ENCODE data around the gene RBFOX2. TPM values are rescaled to one million over a fixed set of nuclear protein-coding genes. Genes with fewer than 3 reads are reported as not detected.
"Not testable (repeated sequence)": the region's sequence is repeated elsewhere in the genome, so short reads cannot be mapped to it uniquely, and the experiment has no call there.

Gene RBFOX2
- total and polyA plus RNA-seq, 2 of the 13 experiments (the other 11 are each of a cell fraction or from before 2014, with no cell fraction given), result 37.3 to 40.4 TPM

GRCh38 chr22:36022162-36022561 is 6.5 kb downstream of the RBFOX2 start (continued):
- no peak for TF ChIP-seq ZBTB7B (CRISPR knock-in tag; IDR thresholded peaks at IDR 0.05)
- no peak for TF ChIP-seq ZNF33A (CRISPR knock-in tag; IDR thresholded peaks at IDR 0.05; ENCODE audit: borderline replicate concordance)
- no peak for TF ChIP-seq ZNF646 (CRISPR knock-in tag; IDR thresholded peaks at IDR 0.05)
- no peak for TF ChIP-seq ARNT (IDR thresholded peaks at IDR 0.05)

GRCh38 chr22:36021606-36022153 is 6.9 kb downstream of the RBFOX2 start:
- DNase-seq (ENCODE audit: low spot score), result no peak
- Histone ChIP-seq H3K9ac (ENCODE audit: insufficient read depth, low read depth, low read length) (no peak overlapping the region), H3K79me2 (ENCODE audit: insufficient read depth, low read length) (peaks cover 61% of the 10 kb centered on the region), H3K36me3 (replicated peaks in 1 of 2; ENCODE audit: control insufficient read depth in 1 of 2, insufficient read depth in 2 of 2, low read length in 2 of 2) (peaks cover 0 to 2% of the 10 kb centered on the region in 2 experiments; a peak in 2 of 5 replicates), H3K9me3 (ENCODE audit: low read length) (no peaks in the 10 kb centered on the region), H3K27ac (ENCODE audit: extremely low read length, insufficient read depth, low read length) (no peak overlapping the region), H2AFZ (ENCODE audit: low read length) (no peak overlapping the region), H3K4me2 (ENCODE audit: low read depth, low read length) (no peak overlapping the region), H4K20me1 (ENCODE audit: insufficient read depth, low read length) (no peaks in the 10 kb centered on the region), H3K27me3 (ENCODE audit: control insufficient read depth in 1 of 2, insufficient read depth in 2 of 2, low read length in 2 of 2) (no peaks in the 10 kb centered on the region), H3K4me1 (ENCODE audit: insufficient read depth, low read length) (peaks cover 25% of the 10 kb centered on the region), H3K4me3 (replicated peaks in 1 of 3; ENCODE audit: insufficient read depth in 1 of 3, low read depth in 2 of 3, low read length in 3 of 3) (no peak overlapping the region)
- no peak for FAIRE-seq
- ChIA-PET CTCF (ENCODE audit: low intra/inter-chr PET ratio, low total read pairs) (no interaction called here), POLR2A (no interaction called here)
- TF ChIP-seq TMF1 (CRISPR knock-in tag; IDR thresholded peaks at IDR 0.05; ENCODE audit: low read depth) (no peak), ZNF317 (CRISPR knock-in tag; IDR thresholded peaks at IDR 0.05) (no peak), ONECUT2 (CRISPR knock-in tag; IDR thresholded peaks at IDR 0.05) (no peak)
- no TSS peak for BruUV-seq (replicated peaks)
- ATAC-seq, result no peak
- 100% methylated on average over 2 of the region's 2 CpGs for WGBS (ENCODE audit: low lambda C conversion rate)
- intact Hi-C loops (cut with micrococcal nuclease; ENCODE audit: unreplicated experiment) (no loop called here), in situ Hi-C loops (cut with HindIII; ENCODE audit: extremely low pct_ligation_motif_present, low pct_unique_long_range_greater_than_20kb) (no loop called here)

- H3K79me2 ChIP-seq (ENCODE audit: insufficient read depth, low read length), result peaks cover 61% of the 10 kb centered on the region
- H3K27me3 ChIP-seq (ENCODE audit: control insufficient read depth in 1 of 2, insufficient read depth in 2 of 2, low read length in 2 of 2); in situ Hi-C loops (cut with HindIII; ENCODE audit: extremely low pct_ligation_motif_present, low pct_unique_long_range_greater_than_20kb); FAIRE-seq; ATAC-seq; H3K4me2 ChIP-seq (ENCODE audit: low read depth, low read length); BruUV-seq (replicated peaks); H2AFZ ChIP-seq (ENCODE audit: low read length); H3K9me3 ChIP-seq (ENCODE audit: low read length); H3K36me3 ChIP-seq (replicated peaks in 1 of 2; ENCODE audit: control insufficient read depth in 1 of 2, insufficient read depth in 2 of 2, low read length in 2 of 2); H3K9ac ChIP-seq (ENCODE audit: insufficient read depth, low read depth, low read length); DNase-seq (ENCODE audit: low spot score); H4K20me1 ChIP-seq (ENCODE audit: insufficient read depth, low read length); CTCF ChIA-PET (ENCODE audit: low intra/inter-chr PET ratio, low total read pairs); intact Hi-C loops (cut with micrococcal nuclease; ENCODE audit: unreplicated experiment); H3K4me3 ChIP-seq (replicated peaks in 1 of 3; ENCODE audit: insufficient read depth in 1 of 3, low read depth in 2 of 3, low read length in 3 of 3); H3K27ac ChIP-seq (ENCODE audit: extremely low read length, insufficient read depth, low read length); POLR2A ChIA-PET: not testable (repeated sequence)
- 94% methylated on average over 3 of the region's 3 CpGs for WGBS (ENCODE audit: low lambda C conversion rate)
- H3K4me1 ChIP-seq (ENCODE audit: insufficient read depth, low read length), result peaks cover 25% of the 10 kb centered on the region
Observed at GRCh38 chr22:36020865-36021264, 7.8 kb downstream of the RBFOX2 start.
